ENCODE results near the gene PRDX3.
A peak's percentile ranks its signal among the peaks of the same experiment; 100 is the strongest.

DNA sequence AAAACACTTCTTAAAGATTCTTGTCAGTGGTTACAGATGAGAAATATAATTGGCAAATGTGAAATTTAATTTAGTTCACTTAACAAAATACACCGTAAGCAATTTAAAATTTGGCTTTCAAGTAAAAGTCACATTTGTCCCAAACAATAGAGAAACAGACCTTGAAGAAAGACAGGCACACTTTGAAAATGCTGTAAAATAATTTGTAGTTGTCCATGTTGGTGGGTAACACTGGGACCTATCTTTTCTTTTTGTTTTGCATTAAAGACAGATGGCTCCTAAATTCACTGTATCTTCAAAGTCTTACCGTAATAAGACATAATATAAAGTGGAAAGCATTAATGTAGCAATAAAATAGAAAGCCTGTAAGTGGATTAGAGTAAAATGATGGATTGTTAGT lies 32.0 kb upstream of the PRDX3 start:
- TF ChIP-seq SIN3A (IDR thresholded peaks at IDR 0.05; ENCODE audit: borderline replicate concordance, low read depth, low read length) (no peak), RCOR1 (IDR thresholded peaks at IDR 0.05; ENCODE audit: low read length) (peak; percentile 86), FOSL2 (IDR thresholded peaks at IDR 0.05; ENCODE audit: borderline replicate concordance, low read depth) (no peak), RXRA (IDR thresholded peaks at IDR 0.05; ENCODE audit: borderline replicate concordance, low read depth) (no peak), NFIC (IDR thresholded peaks at IDR 0.05; ENCODE audit: borderline replicate concordance) (no peak), TAF1 (IDR thresholded peaks at IDR 0.05; ENCODE audit: borderline replicate concordance, low read depth, low read length) (no peak), EP300 (IDR thresholded peaks at IDR 0.05; ENCODE audit: borderline replicate concordance in 1 of 2, low read depth in 1 of 2, low read length in 1 of 2) (peak in 1 of 2 experiments; percentile 97; a peak in 2 of 4 replicates), GABPA (IDR thresholded peaks at IDR 0.05; ENCODE audit: low read depth) (no peak), RAD21 (IDR thresholded peaks at IDR 0.05; ENCODE audit: low read length) (no peak; the same call in 1 of the 2 replicates)
- TF ChIP-seq, protein P1, sequence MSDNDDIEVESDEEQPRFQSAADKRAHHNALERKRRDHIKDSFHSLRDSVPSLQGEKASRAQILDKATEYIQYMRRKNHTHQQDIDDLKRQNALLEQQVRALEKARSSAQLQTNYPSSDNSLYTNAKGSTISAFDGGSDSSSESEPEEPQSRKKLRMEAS (IDR thresholded peaks at IDR 0.05; ENCODE audit: low read depth): no peak
- TF ChIP-seq, protein P2, sequence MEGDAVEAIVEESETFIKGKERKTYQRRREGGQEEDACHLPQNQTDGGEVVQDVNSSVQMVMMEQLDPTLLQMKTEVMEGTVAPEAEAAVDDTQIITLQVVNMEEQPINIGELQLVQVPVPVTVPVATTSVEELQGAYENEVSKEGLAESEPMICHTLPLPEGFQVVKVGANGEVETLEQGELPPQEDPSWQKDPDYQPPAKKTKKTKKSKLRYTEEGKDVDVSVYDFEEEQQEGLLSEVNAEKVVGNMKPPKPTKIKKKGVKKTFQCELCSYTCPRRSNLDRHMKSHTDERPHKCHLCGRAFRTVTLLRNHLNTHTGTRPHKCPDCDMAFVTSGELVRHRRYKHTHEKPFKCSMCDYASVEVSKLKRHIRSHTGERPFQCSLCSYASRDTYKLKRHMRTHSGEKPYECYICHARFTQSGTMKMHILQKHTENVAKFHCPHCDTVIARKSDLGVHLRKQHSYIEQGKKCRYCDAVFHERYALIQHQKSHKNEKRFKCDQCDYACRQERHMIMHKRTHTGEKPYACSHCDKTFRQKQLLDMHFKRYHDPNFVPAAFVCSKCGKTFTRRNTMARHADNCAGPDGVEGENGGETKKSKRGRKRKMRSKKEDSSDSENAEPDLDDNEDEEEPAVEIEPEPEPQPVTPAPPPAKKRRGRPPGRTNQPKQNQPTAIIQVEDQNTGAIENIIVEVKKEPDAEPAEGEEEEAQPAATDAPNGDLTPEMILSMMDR (IDR thresholded peaks at IDR 0.05): no peak
- TF ChIP-seq, protein P3, sequence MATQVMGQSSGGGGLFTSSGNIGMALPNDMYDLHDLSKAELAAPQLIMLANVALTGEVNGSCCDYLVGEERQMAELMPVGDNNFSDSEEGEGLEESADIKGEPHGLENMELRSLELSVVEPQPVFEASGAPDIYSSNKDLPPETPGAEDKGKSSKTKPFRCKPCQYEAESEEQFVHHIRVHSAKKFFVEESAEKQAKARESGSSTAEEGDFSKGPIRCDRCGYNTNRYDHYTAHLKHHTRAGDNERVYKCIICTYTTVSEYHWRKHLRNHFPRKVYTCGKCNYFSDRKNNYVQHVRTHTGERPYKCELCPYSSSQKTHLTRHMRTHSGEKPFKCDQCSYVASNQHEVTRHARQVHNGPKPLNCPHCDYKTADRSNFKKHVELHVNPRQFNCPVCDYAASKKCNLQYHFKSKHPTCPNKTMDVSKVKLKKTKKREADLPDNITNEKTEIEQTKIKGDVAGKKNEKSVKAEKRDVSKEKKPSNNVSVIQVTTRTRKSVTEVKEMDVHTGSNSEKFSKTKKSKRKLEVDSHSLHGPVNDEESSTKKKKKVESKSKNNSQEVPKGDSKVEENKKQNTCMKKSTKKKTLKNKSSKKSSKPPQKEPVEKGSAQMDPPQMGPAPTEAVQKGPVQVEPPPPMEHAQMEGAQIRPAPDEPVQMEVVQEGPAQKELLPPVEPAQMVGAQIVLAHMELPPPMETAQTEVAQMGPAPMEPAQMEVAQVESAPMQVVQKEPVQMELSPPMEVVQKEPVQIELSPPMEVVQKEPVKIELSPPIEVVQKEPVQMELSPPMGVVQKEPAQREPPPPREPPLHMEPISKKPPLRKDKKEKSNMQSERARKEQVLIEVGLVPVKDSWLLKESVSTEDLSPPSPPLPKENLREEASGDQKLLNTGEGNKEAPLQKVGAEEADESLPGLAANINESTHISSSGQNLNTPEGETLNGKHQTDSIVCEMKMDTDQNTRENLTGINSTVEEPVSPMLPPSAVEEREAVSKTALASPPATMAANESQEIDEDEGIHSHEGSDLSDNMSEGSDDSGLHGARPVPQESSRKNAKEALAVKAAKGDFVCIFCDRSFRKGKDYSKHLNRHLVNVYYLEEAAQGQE (IDR thresholded peaks at IDR 0.05; ENCODE audit: low read depth, low read length): no peak
- TF ChIP-seq, protein P4, sequence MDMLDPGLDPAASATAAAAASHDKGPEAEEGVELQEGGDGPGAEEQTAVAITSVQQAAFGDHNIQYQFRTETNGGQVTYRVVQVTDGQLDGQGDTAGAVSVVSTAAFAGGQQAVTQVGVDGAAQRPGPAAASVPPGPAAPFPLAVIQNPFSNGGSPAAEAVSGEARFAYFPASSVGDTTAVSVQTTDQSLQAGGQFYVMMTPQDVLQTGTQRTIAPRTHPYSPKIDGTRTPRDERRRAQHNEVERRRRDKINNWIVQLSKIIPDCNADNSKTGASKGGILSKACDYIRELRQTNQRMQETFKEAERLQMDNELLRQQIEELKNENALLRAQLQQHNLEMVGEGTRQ (IDR thresholded peaks at IDR 0.05; ENCODE audit: borderline replicate concordance, low read depth, low read length): no peak

All from SK-N-SH (cell line).